Testis (tissue), 2 donors: ENCODE data around the gene PSMG1.

Experiments used
- POLR2A ChIP-seq: fragments of 450-650 bp; IDR thresholded peaks from one replicate; pipeline ENCODE4 v1.6.1; 2017; ENCODE audit warnings: antibody characterized with exemption, mild to moderate bottlenecking, moderate library complexity
- TF ChIP-seq, protein P1 (sequence below), 3 experiments: fragments of 450-650 bp in 2 of 3; fragments of 200-600 bp in 1 of 3; sonication (generic) in 1 of 3; IDR thresholded peaks; one replicate each; pipeline ENCODE4 v1.5.1; 2016 to 2019; ENCODE audit warnings: antibody characterized with exemption in 3 of 3, mild to moderate bottlenecking in 2 of 3, moderate library complexity in 1 of 3

DNA sequence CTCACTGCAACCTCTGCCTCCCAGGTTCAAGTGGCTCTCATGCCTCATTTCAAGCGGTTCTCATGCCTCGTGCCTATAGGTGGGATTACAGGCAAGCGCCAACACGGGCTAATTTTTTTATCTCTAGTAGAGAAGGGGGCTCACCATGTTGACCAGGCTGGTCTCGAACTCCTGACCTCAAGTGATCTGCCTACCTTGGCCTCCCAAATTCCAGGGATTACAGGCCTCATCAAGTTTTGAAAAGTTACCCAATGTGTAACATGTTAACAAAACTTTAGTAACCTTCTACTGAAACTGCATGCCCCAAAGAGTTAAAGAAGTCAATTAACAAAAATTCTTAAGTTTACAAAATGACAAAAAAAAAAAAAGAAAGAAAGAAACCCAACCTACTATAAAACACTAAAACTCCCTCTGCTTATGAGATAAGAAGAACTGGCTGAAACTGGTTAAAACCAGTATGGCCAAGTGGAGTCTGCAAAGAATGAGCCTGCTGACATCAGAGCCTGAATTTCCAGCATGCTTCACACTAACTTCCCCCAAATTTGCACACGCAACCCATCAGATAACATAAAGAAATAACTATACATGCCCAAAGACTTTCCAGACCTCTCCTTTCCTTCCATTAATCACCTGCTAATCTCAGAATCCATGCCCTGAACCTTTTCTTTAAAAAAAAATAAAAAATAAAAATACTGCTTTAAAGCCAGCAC lies 25.5 kb upstream of the PSMG1 start:
- TF ChIP-seq, protein P1, sequence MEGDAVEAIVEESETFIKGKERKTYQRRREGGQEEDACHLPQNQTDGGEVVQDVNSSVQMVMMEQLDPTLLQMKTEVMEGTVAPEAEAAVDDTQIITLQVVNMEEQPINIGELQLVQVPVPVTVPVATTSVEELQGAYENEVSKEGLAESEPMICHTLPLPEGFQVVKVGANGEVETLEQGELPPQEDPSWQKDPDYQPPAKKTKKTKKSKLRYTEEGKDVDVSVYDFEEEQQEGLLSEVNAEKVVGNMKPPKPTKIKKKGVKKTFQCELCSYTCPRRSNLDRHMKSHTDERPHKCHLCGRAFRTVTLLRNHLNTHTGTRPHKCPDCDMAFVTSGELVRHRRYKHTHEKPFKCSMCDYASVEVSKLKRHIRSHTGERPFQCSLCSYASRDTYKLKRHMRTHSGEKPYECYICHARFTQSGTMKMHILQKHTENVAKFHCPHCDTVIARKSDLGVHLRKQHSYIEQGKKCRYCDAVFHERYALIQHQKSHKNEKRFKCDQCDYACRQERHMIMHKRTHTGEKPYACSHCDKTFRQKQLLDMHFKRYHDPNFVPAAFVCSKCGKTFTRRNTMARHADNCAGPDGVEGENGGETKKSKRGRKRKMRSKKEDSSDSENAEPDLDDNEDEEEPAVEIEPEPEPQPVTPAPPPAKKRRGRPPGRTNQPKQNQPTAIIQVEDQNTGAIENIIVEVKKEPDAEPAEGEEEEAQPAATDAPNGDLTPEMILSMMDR (IDR thresholded peaks at IDR 0.05), result no peak
- TF ChIP-seq POLR2A, result no peak
